ENCODE measurements around the gene DPYD.

DPYD gene

DNA sequence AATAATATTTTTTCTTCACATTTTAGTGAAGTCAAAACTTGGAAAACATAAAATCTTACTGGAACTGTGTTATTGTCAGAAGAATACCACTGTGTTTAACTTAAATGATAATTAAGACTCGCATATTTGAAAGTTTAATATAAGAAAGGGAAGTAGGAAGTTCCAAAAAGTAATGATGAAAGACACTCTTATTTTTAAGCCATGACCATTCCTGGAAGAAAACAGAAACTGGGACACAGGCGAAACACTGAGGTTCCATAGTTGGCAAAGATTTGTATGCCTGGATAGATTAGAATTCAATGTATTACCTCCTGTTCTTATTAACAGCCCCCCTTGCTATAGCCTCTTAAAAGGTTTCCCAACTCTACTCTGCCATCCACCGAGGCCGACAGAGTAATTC, 271.2 kb downstream of the DPYD start:
- in situ Hi-C loops (cut with MboI; ENCODE audit: low pct_unique_long_range_greater_than_20kb, low sequenced_read_pairs), result no loop called here
- no peak for DNase-seq

DNA sequence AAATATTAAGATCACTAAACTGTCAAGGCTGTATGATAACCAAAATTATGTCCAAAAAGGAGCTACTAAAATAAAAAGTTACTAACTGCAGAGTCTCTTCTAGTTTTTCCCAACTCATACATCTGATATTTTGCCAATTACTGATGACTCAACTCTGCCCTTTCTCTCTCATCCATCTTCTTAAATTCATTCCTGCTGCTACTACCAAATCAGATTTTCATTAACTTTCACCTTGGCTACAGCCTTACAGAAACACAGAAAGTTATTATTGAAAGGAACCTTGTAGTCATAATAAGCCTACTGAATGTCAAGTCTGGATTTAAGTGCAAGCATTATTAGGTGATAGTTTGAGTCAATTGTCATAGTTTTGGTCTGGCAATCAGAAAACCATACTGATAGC, 273.1 kb downstream of the DPYD start:
- no peak for DNase-seq
- in situ Hi-C loops (cut with MboI; ENCODE audit: low pct_unique_long_range_greater_than_20kb, low sequenced_read_pairs), result no loop called here

DNA sequence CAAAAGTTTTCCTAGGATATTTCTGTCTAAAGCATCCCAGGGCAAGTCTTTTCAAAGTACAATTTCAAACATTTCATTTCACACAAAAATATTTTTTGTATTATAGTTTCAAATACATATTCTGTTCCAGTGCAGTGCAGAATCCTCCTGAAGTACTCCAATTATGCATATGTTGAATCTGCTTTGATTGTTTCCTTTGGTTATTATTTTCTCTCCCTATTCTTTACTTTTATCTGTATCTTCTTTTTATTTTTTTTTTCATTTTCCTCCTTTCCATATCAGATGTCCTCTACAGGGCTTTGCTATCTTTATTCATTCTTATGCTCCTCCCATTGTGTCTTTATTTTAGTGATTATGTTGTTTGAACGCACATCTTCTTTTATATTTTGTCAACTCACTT, 274.8 kb downstream of the DPYD start:
- in situ Hi-C loops (cut with MboI; ENCODE audit: low pct_unique_long_range_greater_than_20kb, low sequenced_read_pairs), result no loop called here
- DNase-seq, result no peak

DNA sequence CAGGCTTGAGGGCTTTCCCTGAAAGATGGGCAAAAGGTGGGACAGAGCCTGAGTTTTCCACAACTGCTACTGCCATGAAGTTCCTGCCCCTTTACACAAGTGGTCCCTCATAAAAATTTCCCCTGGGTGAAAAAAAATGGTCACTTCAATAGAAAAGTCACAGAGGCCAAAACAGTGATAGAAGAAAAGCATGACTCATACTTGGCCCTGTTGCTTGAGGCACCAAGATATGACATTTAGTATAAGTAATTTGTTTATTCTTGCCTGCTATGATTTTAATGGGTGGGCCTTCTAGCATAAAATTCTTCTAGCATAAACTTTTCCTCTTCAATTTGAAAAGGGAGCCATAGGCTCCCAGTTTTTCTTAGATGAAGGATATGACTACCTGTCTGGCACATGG, 280.2 kb downstream of the DPYD start:
- DNase-seq, result no peak
- in situ Hi-C loops (cut with MboI; ENCODE audit: low pct_unique_long_range_greater_than_20kb, low sequenced_read_pairs), result no loop called here

DNA sequence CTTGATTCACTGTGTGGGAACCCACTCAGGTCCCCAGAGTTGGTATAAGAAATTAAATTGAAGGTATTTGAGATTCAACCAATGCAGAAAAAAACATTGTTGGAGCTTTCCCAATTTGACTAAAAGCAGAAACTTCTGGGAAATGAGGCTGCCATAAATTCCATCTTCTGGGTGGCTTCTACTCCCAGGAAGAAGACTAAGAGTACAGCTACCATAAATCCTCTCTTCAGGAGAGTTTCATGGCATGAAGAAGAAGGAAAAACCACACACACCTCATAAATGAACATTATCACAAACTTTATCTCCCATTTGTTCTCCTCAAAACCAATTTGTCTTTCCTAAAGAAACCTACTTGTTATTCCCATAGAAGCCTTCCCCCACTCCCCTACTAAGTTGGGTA, 283.9 kb downstream of the DPYD start:
- no peak for DNase-seq
- in situ Hi-C loops (cut with MboI; ENCODE audit: low pct_unique_long_range_greater_than_20kb, low sequenced_read_pairs), result no loop called here

DNA sequence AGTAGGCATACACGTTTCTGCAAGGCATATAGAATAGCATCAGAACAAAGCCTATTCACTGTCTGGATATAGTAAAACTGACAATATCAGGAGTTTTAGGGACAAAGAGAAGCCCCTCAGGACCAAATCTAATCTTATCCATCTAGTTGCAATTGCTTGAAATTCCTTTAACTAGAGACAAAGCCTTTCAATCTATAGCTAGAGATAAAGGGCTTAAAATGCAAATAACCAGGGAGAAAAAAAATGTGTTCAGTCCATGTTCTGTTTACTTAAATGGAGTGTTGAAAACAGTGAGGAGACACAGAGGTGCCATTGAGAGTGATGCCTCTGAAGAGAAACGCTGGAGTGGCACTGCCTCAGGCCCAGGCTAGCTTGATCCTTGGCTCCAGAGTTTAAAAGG, 286.1 kb downstream of the DPYD start:
- no peak for DNase-seq
- in situ Hi-C loops (cut with MboI; ENCODE audit: low pct_unique_long_range_greater_than_20kb, low sequenced_read_pairs), result no loop called here

DNA sequence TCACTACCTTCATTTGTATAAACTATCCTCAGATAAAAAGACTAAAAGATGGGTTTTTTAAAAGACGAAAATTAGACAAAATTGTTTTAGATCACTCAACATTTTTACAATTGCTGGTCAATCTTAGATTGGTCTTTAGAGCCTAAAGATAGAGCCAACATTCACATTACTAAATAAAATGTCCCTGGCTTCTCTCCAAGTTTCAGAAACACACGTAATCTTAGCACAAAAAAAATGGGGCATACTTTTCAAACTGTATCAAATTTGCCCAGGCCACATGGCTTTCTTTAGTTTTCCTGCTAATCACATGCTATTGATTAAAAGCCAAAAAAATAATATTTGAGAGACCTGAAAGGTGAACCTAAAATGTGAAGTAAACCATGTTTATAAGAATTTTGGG, 288.1 kb downstream of the DPYD start:
- DNase-seq, result no peak
- in situ Hi-C loops (cut with MboI; ENCODE audit: low pct_unique_long_range_greater_than_20kb, low sequenced_read_pairs), result no loop called here

DNA sequence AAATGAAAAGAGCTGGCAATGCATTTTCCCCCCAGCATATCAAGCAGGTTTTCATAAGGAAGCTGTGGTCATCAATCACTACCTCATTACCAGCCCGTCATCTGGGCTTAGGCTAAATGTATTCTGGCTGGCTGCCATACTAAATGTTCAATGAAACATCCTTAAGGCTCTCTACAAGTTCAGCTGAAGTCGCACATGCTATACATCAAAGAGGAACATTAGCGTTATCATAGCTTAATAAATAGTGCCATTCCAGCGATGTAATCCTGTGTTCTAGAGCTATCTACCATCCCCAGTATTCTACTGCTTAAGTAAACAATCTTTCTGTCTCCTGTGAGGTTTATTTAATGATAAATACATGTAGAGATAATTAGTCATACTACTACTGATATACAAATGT, 288.8 kb downstream of the DPYD start:
- no peak for DNase-seq

DNA sequence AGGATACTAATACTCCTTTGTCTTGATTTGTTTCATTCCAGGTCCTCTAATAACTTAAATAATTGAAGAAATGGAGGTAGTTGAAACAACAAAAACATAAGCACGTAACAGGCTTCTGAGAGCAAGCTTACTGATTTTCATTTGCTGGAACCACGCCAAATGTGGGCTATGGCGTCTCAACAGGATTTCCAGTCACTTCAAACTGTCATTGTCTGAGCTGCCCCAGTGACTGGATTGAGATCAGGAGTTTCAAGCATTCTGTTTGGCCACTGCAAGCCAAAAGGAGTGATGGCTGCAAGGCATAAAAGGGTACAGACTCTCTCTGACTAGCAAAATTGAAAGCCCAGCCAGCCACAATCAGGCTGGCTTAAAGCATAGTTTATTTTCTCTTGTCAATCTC, 289.9 kb downstream of the DPYD start:
- no peak for DNase-seq

More for the DNA sequence above, 288.8 kb downstream of the DPYD start:
- in situ Hi-C loops (cut with MboI; ENCODE audit: low pct_unique_long_range_greater_than_20kb, low sequenced_read_pairs), result no loop called here

DNA sequence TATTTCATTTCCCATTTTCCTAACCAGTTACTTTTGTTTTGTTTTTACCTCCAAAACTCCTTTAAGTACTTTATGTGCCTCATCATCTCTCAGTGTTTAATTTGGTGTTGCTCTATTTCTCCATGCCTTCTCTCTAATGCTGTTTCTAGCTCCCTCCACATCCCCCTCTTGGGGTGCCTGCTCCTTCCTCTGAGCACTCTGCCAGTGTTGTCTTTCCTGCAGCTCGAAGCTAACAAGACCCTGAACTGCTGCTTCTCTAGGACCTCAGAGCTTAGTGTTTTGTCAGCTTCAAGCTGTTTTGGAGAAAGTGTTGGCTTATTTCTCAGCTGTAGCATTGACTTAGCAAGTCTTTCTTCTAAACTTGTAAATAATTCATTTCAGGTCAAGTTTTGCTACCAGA, 290.6 kb downstream of the DPYD start:
- DNase-seq, result no peak
- in situ Hi-C loops (cut with MboI; ENCODE audit: low pct_unique_long_range_greater_than_20kb, low sequenced_read_pairs), result no loop called here

More for the DNA sequence above, 289.9 kb downstream of the DPYD start:
- in situ Hi-C loops (cut with MboI; ENCODE audit: low pct_unique_long_range_greater_than_20kb, low sequenced_read_pairs), result no loop called here

DNA sequence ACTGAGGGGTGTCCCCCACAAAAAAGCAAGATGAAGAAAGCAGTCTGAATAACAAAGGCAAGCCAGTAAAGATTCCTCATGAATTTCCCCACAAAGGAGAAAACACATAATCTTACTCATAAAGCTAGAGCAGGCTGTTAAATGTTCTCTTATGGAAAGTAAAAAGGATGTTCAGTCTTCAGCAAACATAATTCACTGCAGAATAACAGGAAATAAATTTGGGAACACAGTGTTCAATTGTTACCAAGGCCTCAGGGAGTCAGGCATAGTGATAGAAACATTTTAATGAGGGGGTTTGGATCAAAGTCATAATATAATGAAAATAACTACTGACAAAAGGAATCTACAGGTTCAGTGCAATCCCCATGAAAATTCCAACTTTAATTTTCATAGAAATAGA, 297.6 kb downstream of the DPYD start:
- DNase-seq, result no peak
- in situ Hi-C loops (cut with MboI; ENCODE audit: low pct_unique_long_range_greater_than_20kb, low sequenced_read_pairs), result no loop called here

DNA sequence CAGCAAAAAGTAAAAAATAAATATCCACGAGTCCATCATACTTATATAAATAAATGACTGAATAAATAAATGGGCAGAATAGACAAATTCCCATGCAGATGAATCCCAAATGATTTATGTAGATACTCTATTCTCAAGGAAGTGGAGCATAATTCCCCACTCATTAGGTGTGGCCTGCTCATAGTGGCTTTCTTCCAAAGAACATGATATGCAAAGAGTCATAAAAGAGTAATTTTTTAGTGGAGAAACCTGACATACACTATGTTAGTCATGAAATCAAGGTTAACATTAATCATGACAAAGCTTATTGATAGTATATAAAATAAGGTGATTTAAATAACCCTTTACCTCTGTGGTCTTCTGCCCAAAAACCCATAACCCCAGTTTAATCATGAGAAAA, 298.9 kb downstream of the DPYD start:
- no peak for DNase-seq
- in situ Hi-C loops (cut with MboI; ENCODE audit: low pct_unique_long_range_greater_than_20kb, low sequenced_read_pairs), result no loop called here

DNA sequence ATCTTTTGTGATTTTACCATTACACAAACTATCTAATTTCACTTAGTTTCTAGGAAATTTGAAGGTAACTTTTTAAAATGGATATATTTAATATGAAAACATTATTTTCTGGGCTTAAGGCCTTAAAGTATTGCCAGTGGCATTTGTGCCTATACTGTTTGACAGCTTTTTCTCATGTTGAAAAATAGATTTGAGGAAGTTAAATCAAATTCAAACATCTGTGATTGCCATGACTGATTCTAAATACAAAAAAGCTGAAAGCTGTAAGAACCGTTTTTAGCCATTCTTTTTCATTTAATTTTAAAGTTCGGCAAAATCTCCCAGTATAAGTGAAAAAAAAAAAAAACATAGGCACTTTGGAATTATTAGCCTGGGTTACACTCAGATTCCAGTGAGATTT, 301.1 kb downstream of the DPYD start:
- no peak for DNase-seq
- in situ Hi-C loops (cut with MboI; ENCODE audit: low pct_unique_long_range_greater_than_20kb, low sequenced_read_pairs), result no loop called here

DNA sequence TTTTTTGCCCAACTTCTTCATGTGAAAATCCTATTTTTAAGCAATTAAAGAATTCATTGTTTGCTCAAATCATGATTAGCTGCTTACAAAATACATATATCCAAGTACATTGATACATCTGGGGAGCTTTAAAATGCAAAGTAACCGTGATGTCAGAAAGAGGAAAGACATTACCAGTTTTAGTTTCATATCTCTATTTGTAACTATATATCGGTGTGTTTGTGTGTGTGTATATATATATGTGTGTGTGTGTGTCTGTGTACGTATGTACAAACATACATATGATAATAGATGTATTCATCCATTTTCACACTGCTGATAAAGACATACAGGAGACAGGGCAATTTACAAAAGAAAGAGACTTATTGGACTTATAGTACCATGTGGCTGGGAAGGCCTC, 310.1 kb downstream of the DPYD start:
- in situ Hi-C loops (cut with MboI; ENCODE audit: low pct_unique_long_range_greater_than_20kb, low sequenced_read_pairs), result no loop called here
- no peak for DNase-seq

DNA sequence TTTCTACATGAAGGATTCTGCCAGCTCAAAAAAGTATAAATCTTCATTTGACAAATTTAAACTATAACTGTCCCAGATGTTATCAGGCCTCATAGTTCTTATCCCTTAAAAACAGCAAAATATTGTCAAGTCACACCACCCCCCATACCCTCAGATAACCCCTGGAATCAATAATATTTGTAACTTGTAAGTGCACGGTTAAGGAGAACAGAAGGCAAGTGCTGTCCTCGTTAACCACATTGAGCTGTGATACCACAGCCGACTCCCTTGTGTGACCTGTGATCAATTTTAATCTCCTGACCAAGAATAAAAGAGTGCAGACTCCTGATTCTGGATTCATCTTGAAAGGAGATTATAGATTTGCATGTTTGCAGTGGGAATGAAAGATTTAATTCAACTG, 310.7 kb downstream of the DPYD start:
- DNase-seq, result no peak
- in situ Hi-C loops (cut with MboI; ENCODE audit: low pct_unique_long_range_greater_than_20kb, low sequenced_read_pairs), result no loop called here

DNA sequence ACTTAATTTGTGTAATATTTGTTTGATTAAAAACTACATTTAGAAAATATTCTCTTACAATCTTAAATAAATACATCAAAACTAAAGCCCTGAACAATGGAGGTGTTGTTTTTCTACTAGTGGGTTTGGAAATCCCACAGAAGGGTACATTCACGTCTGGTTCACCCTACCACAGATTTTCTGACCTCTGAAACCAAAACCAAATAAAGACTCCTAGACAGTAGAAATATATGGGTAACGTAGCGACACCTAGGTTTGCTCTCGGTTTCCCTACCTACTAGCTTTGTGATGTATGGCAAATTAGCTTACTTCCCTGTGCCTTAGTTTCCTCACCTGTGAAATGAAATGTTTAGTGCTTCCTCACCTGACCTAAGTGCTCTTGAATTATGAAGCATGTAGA, 312.6 kb downstream of the DPYD start:
- in situ Hi-C loops (cut with MboI; ENCODE audit: low pct_unique_long_range_greater_than_20kb, low sequenced_read_pairs), result no loop called here
- no peak for DNase-seq

DNA sequence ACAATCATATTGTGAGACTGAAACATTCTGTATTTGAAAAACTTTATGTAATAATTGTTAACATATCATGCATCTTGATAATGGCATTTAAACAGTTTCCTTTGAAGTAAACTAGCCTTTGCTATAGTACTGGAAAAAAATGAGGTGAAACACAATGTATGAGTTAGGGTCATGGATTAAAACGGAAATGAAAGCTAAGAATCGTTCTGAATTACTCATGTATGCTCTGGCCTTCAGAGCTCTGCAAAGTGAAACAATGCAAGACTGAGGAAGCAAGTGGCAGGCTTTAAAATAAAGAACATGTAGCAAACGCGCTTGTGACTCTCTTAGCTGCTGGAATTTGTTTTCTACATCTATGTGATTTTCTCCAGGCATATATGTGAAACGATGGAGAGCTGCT, 317.1 kb downstream of the DPYD start:
- no peak for DNase-seq
- in situ Hi-C loops (cut with MboI; ENCODE audit: low pct_unique_long_range_greater_than_20kb, low sequenced_read_pairs), result no loop called here

DNA sequence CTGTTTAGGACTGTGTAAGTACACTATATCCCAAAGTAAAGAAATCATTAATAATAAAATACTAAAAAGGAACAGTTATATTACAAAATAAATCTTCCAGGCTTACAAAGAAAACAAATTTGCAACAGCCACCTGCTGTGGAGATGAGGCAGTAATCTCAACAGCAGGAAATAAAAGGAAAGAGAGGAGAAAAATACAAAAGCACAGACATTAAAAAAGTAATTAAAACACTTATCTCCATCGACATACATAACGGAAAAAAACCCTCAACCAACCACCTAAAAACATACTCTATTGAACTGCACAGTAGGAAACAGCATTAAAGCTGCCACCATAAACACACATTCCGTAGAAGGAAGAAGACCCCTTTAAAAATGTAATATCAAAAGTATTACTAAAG, 317.6 kb downstream of the DPYD start:
- no peak for DNase-seq
- in situ Hi-C loops (cut with MboI; ENCODE audit: low pct_unique_long_range_greater_than_20kb, low sequenced_read_pairs), result no loop called here

DNA sequence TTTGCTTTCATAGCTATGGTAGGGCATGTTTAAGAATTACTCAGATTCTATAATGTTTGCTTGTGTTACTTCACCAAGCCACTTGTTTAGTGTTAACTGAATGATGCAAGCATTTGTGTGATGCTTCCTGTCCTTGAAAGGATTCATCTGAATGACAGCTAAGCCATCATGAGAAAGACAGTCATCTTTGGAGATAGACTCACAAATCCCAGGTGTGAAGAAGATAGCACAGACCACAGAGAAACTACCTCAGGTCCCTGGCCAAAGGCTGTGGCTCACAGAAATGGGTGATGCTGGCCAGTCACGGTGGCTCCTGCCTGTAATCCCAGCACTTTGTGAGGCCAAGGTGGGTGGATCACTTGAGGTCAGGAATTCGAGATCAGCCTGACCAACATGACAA, 321.4 kb downstream of the DPYD start:
- no peak for DNase-seq
- in situ Hi-C loops (cut with MboI; ENCODE audit: low pct_unique_long_range_greater_than_20kb, low sequenced_read_pairs), result no loop called here

DNA sequence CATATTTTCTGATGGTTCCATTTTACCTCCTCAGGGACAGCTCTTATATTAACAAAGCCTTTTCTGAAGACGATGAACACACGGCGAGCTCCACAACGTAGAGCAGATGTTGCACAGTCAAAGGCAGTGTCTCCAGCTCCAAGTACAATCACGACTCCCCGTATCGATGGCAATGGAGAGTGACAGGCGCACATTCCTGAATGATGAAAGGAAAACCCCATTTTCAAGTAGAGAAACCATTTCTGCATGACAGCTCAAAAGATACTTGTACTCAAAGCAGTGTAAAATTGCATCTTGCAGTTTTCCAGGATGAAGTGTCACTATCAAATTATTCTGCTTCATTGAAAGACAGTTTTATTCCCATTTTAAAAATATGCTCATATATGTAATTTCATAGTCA, 327.6 kb downstream of the DPYD start:
- DNase-seq, result no peak
- in situ Hi-C loops (cut with MboI; ENCODE audit: low pct_unique_long_range_greater_than_20kb, low sequenced_read_pairs), result no loop called here

DNA sequence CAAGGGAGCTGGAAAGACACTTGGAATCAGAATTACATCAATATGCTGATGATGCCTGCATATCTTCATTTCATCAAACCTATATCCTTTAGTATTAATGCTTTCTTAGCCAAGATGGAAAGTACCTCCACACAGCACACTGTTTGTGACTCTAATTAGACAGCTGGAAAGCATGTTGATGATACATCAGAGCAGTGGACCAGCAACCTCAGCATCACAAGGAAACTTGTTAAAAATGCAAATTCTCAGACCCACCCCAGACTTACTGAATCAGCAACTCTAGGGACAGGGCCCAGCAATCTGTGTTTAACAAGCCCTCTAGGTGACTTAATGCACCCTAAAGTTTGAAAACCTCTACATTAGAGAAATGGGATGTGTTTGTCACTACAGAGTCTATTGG, 332.1 kb downstream of the DPYD start:
- in situ Hi-C loops (cut with MboI; ENCODE audit: low pct_unique_long_range_greater_than_20kb, low sequenced_read_pairs), result no loop called here
- DNase-seq, result no peak

DNA sequence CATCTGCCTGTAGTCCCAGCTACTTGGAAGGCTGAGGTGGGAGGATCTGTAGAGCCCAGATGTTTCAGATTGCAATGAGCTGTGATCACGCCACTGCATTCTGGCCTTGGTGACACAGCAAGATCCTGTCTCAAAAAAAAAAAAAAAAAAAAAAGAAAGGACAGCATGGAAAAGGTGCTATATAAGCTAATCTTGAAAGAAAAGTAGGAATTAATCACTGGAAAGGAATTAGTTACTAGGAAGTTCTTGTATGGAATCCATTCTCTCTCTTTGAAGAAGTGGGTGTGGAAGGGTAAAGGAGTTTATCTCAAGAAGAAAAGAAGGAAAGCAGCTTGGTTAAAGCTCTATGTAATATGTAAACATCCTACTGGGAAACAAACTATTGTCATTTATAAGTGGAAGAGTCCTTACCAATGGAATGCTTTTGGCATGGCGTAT, 339.2 kb downstream of the DPYD start:
- in situ Hi-C loops (cut with MboI; ENCODE audit: low pct_unique_long_range_greater_than_20kb, low sequenced_read_pairs), result no loop called here
- no peak for DNase-seq
